HG02852 (cell line): ENCODE results near the gene INO80D.
"Not testable (repeated sequence)": the region's sequence is repeated elsewhere in the genome, so short reads cannot be mapped to it uniquely, and the experiment has no call there.

Source experiments
- ATAC-seq: cut with Tn5 transposase; IDR thresholded peaks from one replicate; pipeline ENCODE4 v1.9.1; 2021; ENCODE audit warnings: mild to moderate bottlenecking, moderate library complexity; ENCODE audit not compliant: unreplicated experiment

Gene INO80D

DNA sequence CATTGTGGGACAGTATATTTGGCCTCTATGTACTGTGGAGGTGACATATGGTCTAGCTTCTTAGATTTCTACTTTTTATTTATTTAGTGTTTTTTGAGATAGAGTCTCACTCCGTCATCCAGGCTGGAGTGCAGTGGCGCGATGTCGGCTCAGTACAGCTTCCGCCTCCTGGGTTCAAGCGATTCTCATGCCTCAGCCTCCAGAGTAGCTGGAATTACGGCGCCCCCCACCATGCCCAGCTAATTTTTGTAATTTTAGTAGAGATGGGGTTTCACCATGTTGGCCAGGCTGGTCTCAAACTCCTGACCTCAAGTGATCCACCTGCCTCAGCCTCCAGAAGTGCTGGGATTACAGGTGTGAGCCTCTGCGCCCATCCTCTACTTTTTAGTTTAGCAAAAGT is 99.6 kb downstream of the INO80D start:
- ATAC-seq, result not testable (repeated sequence)

DNA sequence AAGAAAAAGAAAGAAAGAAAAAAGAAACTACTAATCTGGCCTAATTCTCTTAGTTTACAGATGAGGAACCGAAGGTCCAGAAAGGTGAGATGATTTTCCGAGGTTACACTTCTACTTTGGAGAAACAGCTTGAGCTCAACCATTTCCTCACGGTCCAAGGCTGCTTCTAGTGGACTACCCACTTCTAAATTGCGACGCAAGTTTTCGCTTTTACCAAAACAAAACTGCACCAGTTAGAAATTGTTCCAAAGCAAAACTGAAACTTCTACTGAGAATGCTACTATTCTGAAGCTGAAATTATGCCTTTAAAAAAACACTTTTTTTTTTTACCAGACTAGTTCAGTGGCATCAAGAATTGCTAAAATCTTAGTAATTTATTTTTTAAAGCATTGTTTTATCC is 101.6 kb downstream of the INO80D start:
- peak; percentile 88 for ATAC-seq

DNA sequence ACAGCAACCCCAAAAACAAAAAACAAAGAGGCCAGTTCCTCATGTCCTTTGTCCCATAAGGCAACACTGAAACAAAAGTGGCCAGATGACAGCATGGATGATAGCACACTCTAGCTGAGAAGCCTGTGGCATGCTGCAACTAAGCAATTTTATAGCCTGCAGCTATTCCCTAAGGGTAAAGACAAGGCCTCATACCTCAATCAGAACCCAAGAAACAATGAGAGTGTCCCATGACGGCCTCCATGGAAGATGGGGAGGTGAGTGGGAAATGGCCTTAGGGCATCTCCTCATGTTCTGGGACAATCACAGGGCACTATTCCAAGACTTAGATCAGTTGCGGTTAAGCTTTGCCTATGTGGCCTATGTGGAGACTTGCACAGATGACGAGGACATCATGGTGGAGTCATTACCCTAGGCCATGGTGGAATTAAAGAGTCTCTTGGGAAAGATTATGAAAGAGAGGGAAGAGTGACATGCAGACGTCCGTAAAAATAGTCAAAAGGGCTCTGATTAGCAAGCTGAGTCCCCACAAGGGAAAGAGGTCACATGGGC is 103.1 kb downstream of the INO80D start:
- no peak for ATAC-seq

DNA sequence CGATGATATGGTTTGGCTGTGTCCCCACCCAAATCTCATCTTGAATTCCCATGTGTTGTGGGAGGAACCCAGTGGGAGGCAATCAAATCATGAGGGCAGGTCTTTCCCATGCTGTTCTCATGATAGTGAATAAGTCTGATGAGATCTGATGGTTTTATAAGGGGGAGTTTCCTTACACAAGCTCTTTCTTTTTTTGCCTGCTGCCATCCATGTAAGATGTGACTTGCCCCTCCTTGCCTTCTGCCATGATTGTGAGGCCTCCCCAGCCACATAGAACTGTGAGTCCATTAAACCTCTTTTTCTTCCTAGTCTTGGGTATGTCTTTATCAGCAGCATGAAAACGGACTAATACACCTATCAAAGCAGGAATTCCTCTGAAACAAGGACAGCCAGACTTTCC is 107.2 kb downstream of the INO80D start:
- not testable (repeated sequence) for ATAC-seq

DNA sequence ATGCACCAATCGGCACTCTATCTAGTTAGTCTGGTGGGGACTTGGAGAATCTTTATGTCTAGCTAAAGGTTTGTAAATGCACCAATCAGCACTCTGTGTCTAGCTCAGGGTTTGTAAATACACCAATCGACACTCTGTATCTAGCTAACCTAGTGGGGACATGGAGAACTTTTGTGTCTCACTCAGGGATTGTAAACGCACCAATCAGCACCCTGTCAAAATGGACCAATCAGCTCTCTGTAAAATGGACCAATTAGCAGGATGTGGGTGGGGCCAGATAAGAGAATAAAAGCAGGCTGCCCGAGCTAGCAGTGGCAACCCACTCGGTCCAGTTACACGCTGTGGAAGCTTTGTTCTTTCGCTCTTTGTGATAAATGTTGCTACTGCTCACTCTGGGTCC is 108.3 kb downstream of the INO80D start:
- ATAC-seq, result not testable (repeated sequence)

DNA sequence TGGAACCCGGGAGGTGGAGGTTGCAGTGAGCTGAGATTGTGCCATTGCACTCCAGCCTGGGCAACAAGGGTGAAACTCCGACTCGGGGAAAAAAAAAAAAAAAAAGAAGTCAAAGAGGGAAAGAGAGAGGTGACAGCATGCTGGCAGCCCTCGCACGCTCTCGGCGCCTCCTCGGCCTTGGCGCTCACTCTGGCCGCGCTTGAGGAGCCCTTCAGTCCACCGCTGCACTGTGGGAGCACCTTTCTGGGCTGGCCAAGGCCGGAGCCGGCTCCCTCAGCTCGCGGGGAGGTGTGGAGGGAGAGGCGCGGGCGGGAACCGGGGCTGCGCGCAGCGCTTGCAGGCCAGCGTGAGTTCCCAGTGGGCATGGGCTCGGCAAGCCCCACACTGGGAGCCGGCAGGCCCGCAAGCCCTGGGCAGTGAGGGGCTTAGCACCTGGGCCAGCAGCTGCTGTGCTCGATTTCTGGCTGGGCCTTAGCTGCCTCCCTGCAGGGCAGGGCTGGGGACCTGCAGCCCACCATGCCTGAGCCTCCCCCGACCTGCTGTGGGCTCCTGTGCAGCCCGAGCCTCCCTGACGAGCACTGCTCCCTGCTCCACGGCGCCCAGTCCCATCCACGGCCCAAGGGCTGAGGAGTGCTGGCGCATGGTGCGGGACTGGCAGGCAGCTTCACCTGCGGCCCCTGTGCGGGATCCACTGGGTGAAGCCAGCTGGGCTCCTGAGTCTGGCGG is 108.9 kb downstream of the INO80D start:
- not testable (repeated sequence) for ATAC-seq

DNA sequence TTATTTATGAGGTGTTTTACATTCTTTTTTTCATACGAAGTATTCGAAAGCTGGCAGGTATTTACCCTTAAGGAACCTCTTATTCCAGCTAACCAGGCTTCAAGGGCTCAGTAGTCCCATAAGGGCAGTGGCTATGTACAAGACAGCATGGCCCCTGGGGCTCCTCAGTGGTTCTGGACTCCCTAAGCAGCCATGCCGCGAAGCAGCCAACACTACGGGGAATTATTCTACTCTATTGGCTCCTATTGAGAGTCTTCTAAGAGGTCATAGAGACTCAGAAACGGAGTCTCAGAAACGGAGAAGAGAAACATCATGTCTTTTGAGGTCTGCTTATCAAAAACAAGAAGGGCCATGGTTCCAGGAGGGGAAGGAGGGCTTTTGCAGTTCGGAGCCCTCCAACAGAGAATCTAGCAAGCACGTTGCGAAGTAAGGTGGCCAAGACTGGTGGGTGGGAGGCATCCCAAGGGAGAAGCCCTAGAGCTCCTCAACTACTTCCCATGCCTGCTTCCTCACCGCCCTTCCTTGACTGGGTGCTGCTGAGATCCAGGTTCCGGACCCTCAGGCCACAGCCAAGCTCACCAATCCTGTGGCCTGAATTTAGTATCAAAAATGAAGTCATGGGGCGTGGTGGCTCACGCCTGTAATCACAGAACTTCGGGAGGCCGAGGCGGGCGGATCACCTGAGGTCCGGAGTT is 109.7 kb downstream of the INO80D start:
- ATAC-seq, result no peak

DNA sequence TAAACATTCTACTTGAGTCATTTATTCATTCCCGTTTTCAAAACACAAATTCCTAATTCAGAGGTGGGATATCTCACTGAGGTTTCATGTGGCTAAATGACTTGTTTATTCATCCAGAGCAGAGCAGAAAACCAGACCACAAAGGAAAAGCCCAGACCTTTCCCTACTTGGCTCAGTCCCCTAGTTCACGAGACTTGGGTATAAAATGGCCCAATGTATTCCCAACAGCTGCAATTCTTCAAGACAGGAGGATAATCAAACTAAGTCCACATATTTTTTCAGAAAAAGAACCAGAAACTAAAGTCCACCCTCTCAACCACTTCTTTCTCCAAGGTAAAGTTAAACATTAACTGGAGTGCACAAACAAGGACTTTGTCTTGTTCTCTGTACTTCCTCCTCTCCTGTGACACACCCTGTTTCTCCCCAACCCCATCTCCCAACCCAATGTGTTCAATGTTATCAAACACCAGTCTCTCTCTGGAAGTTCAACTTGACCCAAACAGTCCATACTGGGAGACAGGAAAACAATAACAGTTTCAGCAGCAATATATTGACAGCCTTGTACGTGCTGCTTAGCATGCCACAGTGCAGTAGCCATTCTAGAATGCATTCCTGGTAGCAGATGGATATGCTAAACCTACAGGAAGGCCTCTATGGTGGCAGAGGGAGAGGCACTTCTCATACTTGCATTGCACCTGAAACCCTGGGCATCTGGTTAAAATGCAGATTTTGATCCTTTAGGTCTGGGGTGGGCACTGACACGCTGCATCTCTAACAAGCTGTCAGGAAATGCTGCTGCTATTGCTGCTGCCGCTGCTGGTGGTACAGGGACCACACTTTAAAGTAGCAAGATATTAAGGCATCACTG is 110.7 kb downstream of the INO80D start:
- ATAC-seq, result no peak

DNA sequence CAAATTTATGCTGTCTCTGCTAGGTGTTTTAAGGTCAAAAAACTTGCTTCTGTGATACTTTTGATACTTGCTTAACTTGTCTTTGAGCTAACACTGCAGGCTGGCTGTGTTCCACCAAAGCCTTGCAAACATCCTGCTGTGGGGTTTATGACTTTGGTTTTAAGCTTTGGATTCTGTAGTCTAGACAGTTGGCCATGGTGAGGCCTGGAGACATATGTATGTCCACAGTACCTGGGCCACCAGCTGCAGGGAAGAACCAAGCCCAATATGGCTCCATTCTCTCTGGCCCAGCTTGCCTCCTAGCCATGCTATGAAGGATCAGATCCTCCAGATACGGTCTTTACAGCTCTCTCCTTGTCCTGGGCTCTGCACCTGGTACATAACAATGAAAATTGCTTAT is 113.9 kb downstream of the INO80D start:
- no peak for ATAC-seq

DNA sequence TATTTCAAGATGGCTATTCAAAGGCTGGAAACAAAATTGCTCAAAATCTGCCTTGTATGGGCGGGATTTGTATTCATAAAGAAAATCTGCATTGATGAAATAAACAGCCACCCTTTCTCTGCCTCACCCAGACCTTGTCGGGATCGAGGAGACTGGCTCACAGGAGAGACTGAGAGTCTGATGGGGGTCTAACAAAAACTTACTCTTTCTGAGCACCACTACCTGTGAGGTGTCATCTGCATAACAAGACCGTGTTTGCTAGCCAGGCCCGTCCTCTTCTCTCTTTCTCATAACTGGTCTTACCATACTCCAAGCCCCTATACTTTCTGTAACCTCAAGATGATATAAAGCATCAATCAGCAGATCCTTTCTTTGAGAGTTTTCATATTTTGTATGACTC is 115.6 kb downstream of the INO80D start:
- ATAC-seq, result no peak

DNA sequence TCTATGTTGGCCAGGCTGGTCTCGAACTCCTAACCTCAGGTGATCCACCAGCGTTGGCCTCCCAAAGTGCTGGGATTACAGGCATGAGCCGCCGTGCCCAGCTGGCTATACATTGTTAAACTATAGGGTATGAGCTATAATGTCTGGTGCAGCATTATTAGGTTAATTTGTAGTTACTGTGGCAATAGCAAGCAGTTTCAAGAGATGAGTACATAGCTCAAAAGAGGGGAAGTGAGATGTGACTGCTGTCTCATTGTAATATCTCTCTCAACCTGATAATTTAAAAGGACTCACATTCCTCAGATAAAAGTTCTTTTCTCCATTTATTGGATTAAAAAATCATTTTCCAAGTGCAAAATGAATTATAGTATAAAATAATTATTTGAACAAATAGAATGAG is 116.4 kb downstream of the INO80D start:
- no peak for ATAC-seq

DNA sequence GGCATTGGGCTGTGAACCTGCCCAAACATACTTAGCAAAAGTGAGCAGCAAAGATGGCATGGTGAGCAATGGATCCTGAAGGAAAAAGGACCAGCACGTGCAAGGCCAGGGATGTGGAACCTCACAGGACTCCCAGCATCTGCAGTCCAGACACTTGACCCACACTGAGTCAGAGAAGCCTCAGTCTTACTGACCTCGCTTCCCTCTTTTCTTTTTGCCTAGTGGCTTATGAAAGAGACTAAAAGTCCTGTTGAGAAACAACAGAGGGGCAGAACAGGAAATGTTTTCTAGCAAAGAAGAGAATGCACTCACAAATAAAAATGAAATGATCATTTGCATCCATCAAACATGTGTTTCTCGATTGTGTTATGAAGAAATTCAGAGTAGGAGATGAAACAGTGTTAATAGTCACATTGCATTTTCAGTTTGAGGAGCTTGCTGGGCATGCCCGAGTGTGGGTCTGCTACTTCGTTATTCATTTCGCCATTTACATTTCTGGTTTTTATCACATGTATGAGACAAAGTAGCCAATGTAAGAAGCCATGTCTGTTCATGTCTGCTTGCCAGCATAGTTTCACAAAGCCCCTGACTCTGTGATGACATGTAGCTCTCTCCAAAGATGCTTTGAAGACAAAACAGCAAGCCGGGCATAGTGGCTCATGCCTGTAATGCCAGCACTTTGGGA is 118.4 kb downstream of the INO80D start:
- no peak for ATAC-seq

DNA sequence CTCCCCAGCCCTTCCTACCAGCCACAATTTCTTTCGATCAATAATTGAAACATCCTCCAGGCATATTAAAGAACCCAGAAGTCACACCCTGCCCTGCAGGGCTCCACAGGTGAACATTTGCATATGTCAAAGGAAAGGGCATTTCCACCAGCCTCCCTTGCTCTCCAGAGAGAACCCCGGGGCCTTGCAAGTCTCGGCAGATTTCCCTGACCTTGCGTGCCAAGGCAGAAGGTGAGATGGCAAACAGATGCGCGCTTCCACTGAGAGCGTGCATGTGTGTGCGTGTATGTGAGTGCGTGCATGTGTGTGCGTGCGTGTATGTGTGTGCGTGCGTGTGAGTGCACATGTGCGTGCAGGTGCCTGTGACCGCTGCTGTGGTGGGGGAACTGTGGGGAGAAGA is 120.3 kb downstream of the INO80D start:
- no peak for ATAC-seq

DNA sequence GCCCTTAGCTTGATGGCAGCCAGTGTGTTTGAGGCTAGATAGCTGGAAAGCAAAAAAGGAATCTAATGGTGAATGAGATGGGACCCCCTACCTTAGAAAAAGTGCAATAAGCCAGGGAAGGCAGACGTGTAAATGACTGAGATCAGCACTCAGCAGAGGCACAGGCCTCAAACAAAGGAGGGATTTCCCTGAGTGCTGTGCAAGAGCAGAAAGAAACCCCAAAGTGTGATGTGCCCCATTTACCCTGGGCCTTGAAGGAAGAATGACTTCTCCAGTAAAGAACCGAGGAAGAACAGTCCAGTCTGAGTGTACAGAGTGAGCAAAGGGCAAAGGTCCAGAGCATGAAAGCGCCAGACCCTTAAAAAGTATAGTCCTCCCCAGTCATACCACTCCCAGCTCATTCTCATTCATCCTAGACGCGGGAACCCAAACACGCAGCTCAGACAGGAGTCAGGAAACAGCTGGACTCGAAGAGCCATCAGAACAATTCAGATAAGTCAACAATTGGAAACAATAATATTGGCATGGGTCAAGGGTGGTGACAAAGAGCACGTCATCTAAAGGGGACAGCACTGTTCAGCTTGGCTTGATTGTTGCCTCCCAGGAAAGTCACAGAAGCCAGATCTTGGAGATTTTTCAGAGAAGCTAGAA is 121.7 kb downstream of the INO80D start:
- ATAC-seq, result no peak

DNA sequence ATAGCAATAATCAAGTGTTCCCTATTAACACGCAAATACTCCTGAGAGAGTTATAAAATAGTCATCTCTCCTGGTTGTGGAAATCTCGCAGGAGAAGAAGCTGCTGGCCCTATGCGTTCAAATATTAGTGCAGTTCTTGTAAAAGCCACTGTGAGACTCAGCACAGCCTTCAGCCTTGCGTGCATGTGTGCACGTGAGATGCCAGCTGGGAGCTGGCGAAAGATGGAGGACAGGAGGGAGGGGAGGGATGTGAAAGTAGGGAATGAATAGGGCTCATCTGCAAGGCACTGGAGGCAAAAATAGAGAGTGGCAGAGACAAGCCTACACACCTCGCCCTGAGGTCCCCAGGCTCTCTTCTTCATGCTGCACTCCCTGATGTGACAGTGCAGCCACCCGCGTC is 126.5 kb downstream of the INO80D start:
- no peak for ATAC-seq

DNA sequence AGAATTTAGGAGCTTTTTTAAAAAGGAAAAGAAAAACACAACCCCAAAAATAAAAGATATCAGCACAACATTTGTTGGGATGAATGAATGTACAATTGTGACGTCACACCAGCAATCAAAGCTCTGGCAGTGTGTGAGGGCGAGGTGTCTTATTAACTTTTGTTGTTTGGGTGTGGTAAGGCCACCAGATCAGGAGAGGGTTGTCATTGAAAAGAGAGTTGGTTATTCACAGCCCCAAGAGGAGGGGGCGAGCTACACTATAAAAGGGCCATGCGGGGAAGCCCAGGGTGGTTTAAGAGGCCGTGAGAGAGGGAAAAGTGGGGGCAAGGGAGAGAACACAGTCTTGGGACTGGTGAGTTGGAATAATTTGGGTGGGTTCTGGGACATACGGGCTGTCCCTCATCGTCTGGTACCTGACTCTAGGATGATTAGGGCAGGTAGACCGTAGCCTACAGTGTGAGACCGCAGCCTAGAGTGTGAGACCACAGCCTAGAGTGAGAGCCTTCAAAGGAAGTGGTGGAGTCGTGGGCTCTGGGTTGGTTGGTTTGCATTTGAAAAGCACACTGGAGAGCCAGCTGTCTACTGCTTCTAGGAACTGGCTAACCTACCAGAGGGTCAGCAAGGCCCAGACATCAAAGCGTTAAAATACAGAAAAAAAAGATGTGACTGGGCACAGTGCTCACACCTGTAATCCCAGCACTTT is 128.4 kb downstream of the INO80D start:
- ATAC-seq, result no peak

DNA sequence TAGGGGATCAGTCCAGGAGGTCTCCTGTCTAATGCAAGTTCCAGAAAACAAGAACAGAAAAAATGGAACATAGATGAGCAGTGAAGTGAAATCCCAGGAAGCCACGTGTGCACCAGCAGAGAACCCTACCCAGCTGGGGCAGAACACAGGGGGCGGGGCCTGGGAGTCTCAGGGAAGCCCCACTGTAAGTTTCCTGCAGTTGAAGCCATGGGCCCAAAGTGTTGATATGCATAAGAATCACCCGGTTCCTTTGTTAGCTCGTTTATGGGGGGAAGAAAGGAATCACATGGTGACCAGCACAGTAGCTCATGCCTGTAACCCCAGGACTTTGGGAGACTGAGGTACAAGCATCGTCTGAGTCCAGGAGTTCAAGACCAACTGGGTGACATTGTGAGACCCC is 131.3 kb downstream of the INO80D start:
- ATAC-seq, result no peak

DNA sequence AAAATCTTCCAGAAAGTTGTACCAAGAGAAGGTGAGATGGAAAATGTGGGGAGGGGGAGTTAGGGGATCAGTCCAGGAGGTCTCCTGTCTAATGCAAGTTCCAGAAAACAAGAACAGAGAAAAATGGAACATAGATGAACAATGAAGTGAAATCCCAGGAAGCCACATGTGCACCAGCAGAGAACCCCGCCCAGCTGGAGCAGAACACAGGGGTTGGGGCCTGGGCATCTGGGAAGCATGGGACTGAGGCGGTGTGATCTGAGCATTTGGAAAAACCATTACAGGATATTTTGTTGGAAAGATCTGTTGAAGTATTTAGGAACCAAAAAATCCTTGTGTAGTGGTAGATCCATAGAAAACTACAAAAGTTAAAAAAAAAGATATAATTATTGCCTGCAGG is 133.7 kb downstream of the INO80D start:
- ATAC-seq, result no peak

DNA sequence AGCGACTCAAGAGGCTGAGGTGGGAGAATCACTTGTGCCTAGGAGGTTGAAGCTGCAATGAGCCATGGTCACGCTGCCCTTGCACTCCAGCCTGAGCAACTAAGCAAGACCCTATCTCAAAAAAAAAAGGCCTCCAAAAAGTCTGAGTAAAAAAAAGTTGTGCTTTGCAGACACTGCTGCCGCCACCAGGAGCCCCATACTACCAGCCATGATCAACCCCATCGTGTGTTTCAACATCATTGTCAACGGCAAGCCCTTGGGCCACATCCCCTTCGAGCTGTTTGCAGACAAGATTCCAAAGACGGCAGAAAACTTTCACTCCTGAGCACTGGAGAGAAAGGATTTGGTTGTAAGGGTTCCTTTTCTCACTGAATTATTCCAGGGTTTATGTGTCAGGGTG is 137.1 kb downstream of the INO80D start:
- no peak for ATAC-seq

DNA sequence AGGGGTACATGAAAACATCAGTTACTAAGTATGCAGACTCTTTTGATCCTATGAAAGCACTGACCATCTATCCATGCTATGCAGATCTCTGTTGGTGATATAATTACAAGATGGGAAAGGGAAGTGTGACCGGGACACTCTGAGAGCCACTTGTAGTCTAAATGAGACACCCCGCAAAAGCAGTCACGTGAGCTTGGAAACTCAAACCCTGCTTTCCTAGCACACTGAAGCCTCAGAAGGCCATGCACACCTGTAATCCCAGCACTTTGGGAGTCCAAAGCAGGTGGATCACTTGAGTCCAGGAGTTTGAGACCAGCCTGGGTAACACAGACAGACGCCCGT is 137.5 kb downstream of the INO80D start:
- no peak for ATAC-seq
